H1 (cell line): ENCODE data around the gene BSG. TPM values are rescaled to one million over a fixed set of nuclear protein-coding genes. Genes with fewer than 3 reads are reported as not detected.

ENCODE experiments used
- CTCF ChIA-PET: fragments of 300-600 bp; sonication (Branson Sonifier 250); formaldehyde crosslinking; loops from one replicate; lab custom pipeline; 2021; ENCODE audit not compliant: partially characterized antibody; lab: Charles Lee
- POLR2A ChIA-PET: fragments of 300-600 bp; sonication (Branson Sonifier 250); formaldehyde crosslinking; loops from one replicate; lab custom pipeline; 2021; ENCODE audit warnings: inconsistent platforms; ENCODE audit not compliant: partially characterized antibody; lab: Charles Lee
- DNase-seq, 2 experiments: peaks; one replicate each; pipeline versions ENCODE4 v3.0.0 to v3.0.0-alpha.2; 2010 to 2022; ENCODE audit warnings: low spot score in 2 of 2, low read depth in 1 of 2, mixed read lengths in 1 of 2
- FAIRE-seq: peaks from 2 replicates; lab custom pipeline; 2011; peaks lifted over from hg19 to GRCh38; lab: Jason Lieb, UNC
- H2AFZ ChIP-seq: 2 replicates; pipeline ENCODE4 v1.8.1; 2012; ENCODE audit warnings: low read length, inconsistent platforms
- H2AK5ac ChIP-seq: 2 replicates; pipeline ENCODE4 v1.6.1; 2013; ENCODE audit warnings: low read depth, low read length
- H2BK120ac ChIP-seq: replicated peaks from 2 replicates; pipeline ENCODE3; 2013; ENCODE audit warnings: low read depth, low read length, inconsistent platforms
- H2BK12ac ChIP-seq: 2 replicates; pipeline ENCODE4 v1.6.1; 2013; ENCODE audit warnings: low read depth, low read length
- H2BK15ac ChIP-seq: 2 replicates; pipeline ENCODE4 v1.6.1; 2013; ENCODE audit warnings: low read length
- H2BK20ac ChIP-seq: 2 replicates; pipeline ENCODE4 v1.6.1; 2013; ENCODE audit warnings: low read length
- H2BK5ac ChIP-seq: 2 replicates; pipeline ENCODE4 v1.6.1; 2013; ENCODE audit warnings: low read depth, low read length
- H3K14ac ChIP-seq: 2 replicates; pipeline ENCODE4 v1.6.1; 2013; ENCODE audit warnings: inconsistent platforms; ENCODE audit not compliant: insufficient read length
- H3K18ac ChIP-seq: 2 replicates; pipeline ENCODE4 v1.6.1; 2013; ENCODE audit warnings: low read length; ENCODE audit errors: extremely low read depth
- H3K23ac ChIP-seq: 2 replicates; pipeline ENCODE4 v1.6.1; 2013; ENCODE audit warnings: inconsistent platforms; ENCODE audit not compliant: insufficient read length
- H3K23me2 ChIP-seq: 2 replicates; pipeline ENCODE4 v1.6.1; 2013; ENCODE audit warnings: low read depth, low read length
- H3K27ac ChIP-seq: 2 replicates; pipeline ENCODE4 v1.6.1; 2011; ENCODE audit warnings: low read depth, low read length, inconsistent platforms
- H3K27me3 ChIP-seq, 4 experiments: replicated peaks in 1 of 4; 1 replicate in 1 of 4; 2 replicates in 3 of 4; pipeline versions ENCODE4 v1.6.1 to v1.8.1; 2011 to 2013; ENCODE audit warnings: low read length in 3 of 4, mild to moderate bottlenecking in 3 of 4, inconsistent platforms in 2 of 4, mixed read lengths in 2 of 4, moderate library complexity in 1 of 4; ENCODE audit not compliant: control insufficient read depth in 3 of 4, insufficient read depth in 3 of 4; ENCODE audit errors: extremely low read depth in 1 of 4
- H3K36me3 ChIP-seq, 4 experiments: 2 replicates each; pipeline versions ENCODE4 v1.6.1 to v1.8.1; 2011 to 2013; ENCODE audit warnings: mild to moderate bottlenecking in 4 of 4, low read length in 3 of 4, moderate library complexity in 2 of 4, control low read depth in 1 of 4, inconsistent platforms in 1 of 4; ENCODE audit not compliant: insufficient read depth in 4 of 4, control insufficient read depth in 2 of 4
- H3K4ac ChIP-seq: replicated peaks from 2 replicates; pipeline ENCODE3; 2013; ENCODE audit warnings: low read length, low read depth, mixed read lengths, inconsistent platforms; ENCODE audit not compliant: insufficient read length
- H3K4me1 ChIP-seq, 4 experiments: replicated peaks in 1 of 4; 1 replicate in 1 of 4; 2 replicates in 3 of 4; pipeline versions ENCODE4 v1.6.1 to v1.8.1; 2011 to 2013; ENCODE audit warnings: low read length in 3 of 4, inconsistent platforms in 2 of 4, mixed read lengths in 1 of 4; ENCODE audit not compliant: insufficient read depth in 4 of 4, control insufficient read depth in 3 of 4
- H3K4me2 ChIP-seq, 2 experiments: 2 replicates each; pipeline versions ENCODE4 v1.6.1 to v1.8.1; 2011 to 2013; ENCODE audit warnings: low read depth in 2 of 2, low read length in 2 of 2, control low read depth in 1 of 2, inconsistent platforms in 1 of 2, mild to moderate bottlenecking in 1 of 2; ENCODE audit not compliant: insufficient read depth in 1 of 2
- H3K4me3 ChIP-seq, 4 experiments: fragments of 200-600, 300-600 bp in 1 of 4; sonication (generic), shearing (Covaris generic), sonication (Bioruptor Twin) in 1 of 4; 2 replicates each; pipeline versions ENCODE4 v1.5.1 to v1.8.1; 2011 to 2016; ENCODE audit warnings: low read length in 4 of 4, low read depth in 3 of 4, control low read depth in 2 of 4, inconsistent platforms in 2 of 4, mild to moderate bottlenecking in 2 of 4, mixed read lengths in 1 of 4, moderate library complexity in 1 of 4; ENCODE audit not compliant: insufficient read depth in 2 of 4; ENCODE audit errors: extremely low read depth in 1 of 4
- H3K56ac ChIP-seq: replicated peaks from 2 replicates; pipeline ENCODE3; 2013; ENCODE audit warnings: low read depth, mild to moderate bottlenecking, mixed read lengths, low read length, inconsistent platforms; ENCODE audit not compliant: insufficient read length
- H3K79me1 ChIP-seq: 2 replicates; pipeline ENCODE4 v1.6.1; 2013; ENCODE audit warnings: low read depth, low read length, control low read depth
- H3K79me2 ChIP-seq, 2 experiments: 2 replicates each; pipeline versions ENCODE4 v1.6.1 to v1.8.1; 2012 to 2013; ENCODE audit warnings: low read length in 2 of 2, mild to moderate bottlenecking in 2 of 2, inconsistent platforms in 1 of 2; ENCODE audit not compliant: insufficient read depth in 2 of 2, control insufficient read depth in 1 of 2
- H3K9ac ChIP-seq, 4 experiments: replicated peaks in 1 of 4; 1 replicate in 1 of 4; 2 replicates in 3 of 4; pipeline versions ENCODE4 v1.6.1 to v1.8.1; 2011 to 2013; ENCODE audit warnings: low read depth in 3 of 4, low read length in 3 of 4, control low read depth in 2 of 4, mild to moderate bottlenecking in 2 of 4, moderate library complexity in 2 of 4, inconsistent platforms in 1 of 4; ENCODE audit errors: extremely low read depth in 1 of 4
- H3K9me3 ChIP-seq, 2 experiments: 2 replicates each; pipeline versions ENCODE4 v1.6.1 to v1.8.1; 2012 to 2013; ENCODE audit warnings: mild to moderate bottlenecking in 2 of 2, moderate library complexity in 2 of 2, control low read depth in 1 of 2, inconsistent platforms in 1 of 2, low read depth in 1 of 2, low read length in 1 of 2, mixed read lengths in 1 of 2; ENCODE audit not compliant: insufficient read depth in 2 of 2
- H4K20me1 ChIP-seq, 2 experiments: replicated peaks in 1 of 2; 2 replicates each; pipeline versions ENCODE3 to v1.8.1; 2011 to 2013; ENCODE audit warnings: inconsistent platforms in 2 of 2, low read length in 2 of 2, mild to moderate bottlenecking in 1 of 2; ENCODE audit not compliant: insufficient read depth in 2 of 2, control insufficient read depth in 1 of 2
- H4K5ac ChIP-seq: 2 replicates; pipeline ENCODE4 v1.6.1; 2013; ENCODE audit warnings: low read length, low read depth, mixed read lengths, inconsistent platforms; ENCODE audit not compliant: insufficient read length
- H4K8ac ChIP-seq: 2 replicates; pipeline ENCODE4 v1.8.0; 2013; ENCODE audit warnings: mild to moderate bottlenecking, moderate library complexity, low read length, inconsistent platforms; ENCODE audit not compliant: insufficient read depth; ENCODE audit errors: extremely low read depth
- H4K91ac ChIP-seq: replicated peaks from 2 replicates; pipeline ENCODE3; 2013; ENCODE audit warnings: low read length, mixed read lengths, inconsistent platforms; ENCODE audit not compliant: insufficient read length
- ATF3 ChIP-seq: IDR thresholded peaks from 2 replicates; pipeline ENCODE4 v1.6.1; 2011; ENCODE audit warnings: low read depth, mild to moderate bottlenecking, low read length; ENCODE audit not compliant: insufficient read depth
- BRCA1 ChIP-seq: IDR thresholded peaks from 2 replicates; pipeline ENCODE4 v1.6.1; 2012; ENCODE audit warnings: low read depth, low read length, improper control_type of control experiment
- CEBPB ChIP-seq: IDR thresholded peaks from 2 replicates; pipeline ENCODE4 v1.6.1; 2012; ENCODE audit warnings: low read depth, low read length
- EGR1 ChIP-seq: IDR thresholded peaks from 2 replicates; pipeline ENCODE4 v1.6.1; 2011; ENCODE audit warnings: low read depth, low read length, borderline replicate concordance
- GABPA ChIP-seq: IDR thresholded peaks from 2 replicates; pipeline ENCODE4 v1.6.1; 2011; ENCODE audit warnings: mild to moderate bottlenecking, low read length, moderate library complexity, borderline replicate concordance; ENCODE audit not compliant: insufficient read depth
- GTF2F1 ChIP-seq: IDR thresholded peaks from 2 replicates; pipeline ENCODE4 v1.6.1; 2012; ENCODE audit warnings: low read depth, low read length, improper control_type of control experiment, borderline replicate concordance
- HDAC2 ChIP-seq, 2 experiments: fragments of 300-600 bp in 1 of 2; sonication (generic) in 1 of 2; IDR thresholded peaks; 2 replicates each; pipeline ENCODE4 v1.6.1; 2011 to 2012; ENCODE audit warnings: low read depth in 2 of 2, low read length in 2 of 2, mild to moderate bottlenecking in 2 of 2, moderate library complexity in 2 of 2, borderline replicate concordance in 1 of 2, inconsistent platforms in 1 of 2
- RNF2 ChIP-seq: fragments of 200-900, 300-1000 bp; sonication (generic); IDR thresholded peaks from 2 replicates; pipeline ENCODE4 v1.7.1; 2016; ENCODE audit warnings: borderline replicate concordance, low read depth, mild to moderate bottlenecking, antibody characterized with exemption, low read length; ENCODE audit not compliant: poor library complexity, severe bottlenecking; ENCODE audit errors: missing control alignments
- SAP30 ChIP-seq: fragments of 300-600 bp; sonication (generic); IDR thresholded peaks from 2 replicates; pipeline ENCODE4 v1.7.1; 2012; ENCODE audit warnings: low read length, moderate library complexity, mild to moderate bottlenecking, inconsistent platforms; ENCODE audit not compliant: insufficient read depth, insufficient replicate concordance
- TBP ChIP-seq: IDR thresholded peaks from 2 replicates; pipeline ENCODE4 v1.6.1; 2011; ENCODE audit warnings: low read depth, low read length, improper control_type of control experiment
- WGBS, 2 experiments: shearing (Covaris generic) in 1 of 2; methylation state at CpG; one replicate each; pipeline versions ENCODE4 v1.1.6 to v1.1.7; 2013 to 2015; ENCODE audit warnings: low lambda C conversion rate in 2 of 2, mixed read lengths in 2 of 2, inconsistent platforms in 1 of 2, low coverage in 1 of 2, missing lambda C conversion rate in 1 of 2; ENCODE audit not compliant: insufficient replicate concordance in 2 of 2, insufficient coverage in 1 of 2, insufficient read length in 1 of 2; ENCODE audit errors: extremely low coverage in 1 of 2, missing lambda C conversion rate in 1 of 2; 5-methylcytosine and 5-hydroxymethylcytosine counted together
- polyA plus RNA-seq, 7 experiments: library from polyadenylated mRNA; depleted of rRNA in 3 of 7; stranded (reverse) in 5 of 7; unstranded in 2 of 7; fragments of >200 nt in 5 of 7; fragments of 200-250 nt in 2 of 7; gene quantifications; 1 replicate in 5 of 7; 2 replicates in 1 of 7; 4 replicates in 1 of 7; pipeline versions ENCODE4 v1.2.1 to v1.2.3, GENCODE V29; 2011 to 2013; ENCODE audit warnings: missing spikeins in 2 of 7, mixed read lengths in 2 of 7
- total RNA-seq: library from RNA; stranded (reverse); fragmentation: NEBNext Ultra II Directional; extraction: Animal tissue kit (Norgen Biotek cat#: 25700); gene quantifications from 2 replicates; pipeline ENCODE4 v1.2.1, GENCODE V29; 2021

The BSG gene
- total and polyA plus RNA-seq, 2 of the 8 experiments (the other 6 are each of a cell fraction or from before 2014, with no cell fraction given): 726 to 1,055 TPM

- Histone ChIP-seq H2AFZ (no peak overlapping the region), H3K9me3 (no peaks in the 10 kb centered on the region), H4K91ac (no peak overlapping the region), H3K23me2 (no peaks in the 10 kb centered on the region), H3K4me1 (peaks cover 0 to under 1% (median 0%) of the 10 kb centered on the region in 4 experiments; a peak in 1 of 7 replicates), H2BK120ac (no peak overlapping the region), H4K5ac (no peak overlapping the region), H3K9ac (no peak overlapping the region), H3K79me2 (peaks cover 0 to 19% of the 10 kb centered on the region in 2 experiments; a peak in 2 of 4 replicates), H3K79me1 (peaks cover 24% of the 10 kb centered on the region), H3K14ac (no peak overlapping the region), H2BK20ac (no peak overlapping the region), H3K4me3 (no peak overlapping the region), H3K4me2 (no peak overlapping the region), H2AK5ac (no peak overlapping the region), H3K36me3 (peaks cover 8 to 49% (median 25%) of the 10 kb centered on the region in 4 experiments; a peak in 6 of 8 replicates), H4K20me1 (peaks cover 12 to 32% of the 10 kb centered on the region in 2 experiments), H4K8ac (no peak overlapping the region), H3K27me3 (no peaks in the 10 kb centered on the region), H3K18ac (no peak overlapping the region), H3K4ac (no peak overlapping the region), H3K27ac (no peak overlapping the region), H3K56ac (no peak overlapping the region), H2BK12ac (no peak overlapping the region), H2BK5ac (no peak overlapping the region), H2BK15ac (no peak overlapping the region), H3K23ac (no peak overlapping the region)
- POLR2A ChIA-PET: interaction anchor here (0.6 to 2.0 kb wide), 4 partner anchors 9 to 274 kb away, joined by 3 to 6 read pairs (median 3); no protein-coding TSS in a partner anchor
- 93% methylated on average over 26 of the region's 40 CpGs; no CpG with 5 or more reads in 1 of the 2 experiments for WGBS, 2 experiments
- CTCF ChIA-PET: no interaction called here
- DNase-seq: no peak
- no peak for FAIRE-seq
- TF ChIP-seq ATF3 (no peak), BRCA1 (no peak), EGR1 (no peak), TBP (no peak), CEBPB (no peak), HDAC2 (IDR thresholded peaks at IDR 0.05; ENCODE audit: borderline replicate concordance in 1 of 2, low read depth in 2 of 2, low read length in 2 of 2) (no peak), GTF2F1 (no peak), GABPA (no peak), SAP30 (no peak), RNF2 (no peak)
These were observed 33.6 kb upstream of the BSG start for GRCh38 chr19:538641-539428.
